Small intestine (tissue), 7 donors: Measurements from ENCODE around the gene GADD45GIP1. TPM values are rescaled to one million over a fixed set of nuclear protein-coding genes. Genes with fewer than 3 reads are reported as not detected.

Source experiments
- DNase-seq, 2 donors: peaks; one replicate each; pipeline versions ENCODE4 v3.0.0 to v3.0.0-alpha.2; 2013
- FAIRE-seq: peaks from 2 replicates; lab custom pipeline; 2012; peaks lifted over from hg19 to GRCh38; lab: Jason Lieb, UNC
- H3K27ac ChIP-seq, 3 donors: one replicate each; pipeline ENCODE4 v1.5.1; 2013; ENCODE audit warnings: low read length in 2 of 3, mild to moderate bottlenecking in 2 of 3, control low read depth in 1 of 3, inconsistent platforms in 1 of 3, low read depth in 1 of 3, moderate library complexity in 1 of 3
- H3K27me3 ChIP-seq, 3 donors: one replicate each; pipeline ENCODE4 v1.6.1; 2013; ENCODE audit warnings: low read length in 3 of 3, inconsistent platforms in 1 of 3; ENCODE audit not compliant: control insufficient read depth in 3 of 3, insufficient read depth in 3 of 3
- H3K36me3 ChIP-seq, 3 donors: one replicate each; pipeline ENCODE4 v1.6.1; 2013; ENCODE audit warnings: low read length in 3 of 3, inconsistent platforms in 1 of 3, low read depth in 1 of 3, mild to moderate bottlenecking in 1 of 3, moderate library complexity in 1 of 3; ENCODE audit not compliant: control insufficient read depth in 3 of 3, insufficient read depth in 2 of 3
- H3K4me1 ChIP-seq, 3 donors: one replicate each; pipeline ENCODE4 v1.6.1; 2013; ENCODE audit warnings: low read length in 2 of 3, inconsistent platforms in 1 of 3, low read depth in 1 of 3, mild to moderate bottlenecking in 1 of 3, moderate library complexity in 1 of 3; ENCODE audit not compliant: control insufficient read depth in 3 of 3, insufficient read depth in 2 of 3
- H3K4me3 ChIP-seq, 3 donors: one replicate each; pipeline ENCODE4 v1.5.1; 2013; ENCODE audit warnings: low read length in 3 of 3, control low read depth in 1 of 3, inconsistent platforms in 1 of 3, low read depth in 1 of 3, mild to moderate bottlenecking in 1 of 3, moderate library complexity in 1 of 3
- H3K9me3 ChIP-seq, 2 donors: one replicate each; pipeline ENCODE4 v1.6.1; 2013; ENCODE audit warnings: low read depth in 1 of 2, low read length in 1 of 2; ENCODE audit not compliant: control insufficient read depth in 2 of 2, insufficient read depth in 1 of 2
- WGBS, 3 donors: extraction: QIAGEN DNeasy Blood & Tissue Kit; methylation state at CpG; one replicate each; pipeline ENCODE4 v1.1.7; 2013; 5-methylcytosine and 5-hydroxymethylcytosine counted together
- polyA plus RNA-seq, 4 donors: library from polyadenylated mRNA; stranded (reverse) in 3 of 4; unstranded in 1 of 4; fragments of 200-250 nt in 3 of 4; fragments of 120-200 nt in 1 of 4; gene quantifications; one replicate each; pipeline versions ENCODE4 v1.2.1 to v1.2.3, GENCODE V29; 2013
- donor health status: healthy with polysubstance abuse.
- donor health status: control.
- donor health status: control.
- donor health status: Bipolar disorder and iron deficiency.
- donor health status: healthy.

Gene GADD45GIP1
- polyA plus RNA-seq, 4 donors, result 27.0 to 42.2 (median 36.1) TPM

DNA sequence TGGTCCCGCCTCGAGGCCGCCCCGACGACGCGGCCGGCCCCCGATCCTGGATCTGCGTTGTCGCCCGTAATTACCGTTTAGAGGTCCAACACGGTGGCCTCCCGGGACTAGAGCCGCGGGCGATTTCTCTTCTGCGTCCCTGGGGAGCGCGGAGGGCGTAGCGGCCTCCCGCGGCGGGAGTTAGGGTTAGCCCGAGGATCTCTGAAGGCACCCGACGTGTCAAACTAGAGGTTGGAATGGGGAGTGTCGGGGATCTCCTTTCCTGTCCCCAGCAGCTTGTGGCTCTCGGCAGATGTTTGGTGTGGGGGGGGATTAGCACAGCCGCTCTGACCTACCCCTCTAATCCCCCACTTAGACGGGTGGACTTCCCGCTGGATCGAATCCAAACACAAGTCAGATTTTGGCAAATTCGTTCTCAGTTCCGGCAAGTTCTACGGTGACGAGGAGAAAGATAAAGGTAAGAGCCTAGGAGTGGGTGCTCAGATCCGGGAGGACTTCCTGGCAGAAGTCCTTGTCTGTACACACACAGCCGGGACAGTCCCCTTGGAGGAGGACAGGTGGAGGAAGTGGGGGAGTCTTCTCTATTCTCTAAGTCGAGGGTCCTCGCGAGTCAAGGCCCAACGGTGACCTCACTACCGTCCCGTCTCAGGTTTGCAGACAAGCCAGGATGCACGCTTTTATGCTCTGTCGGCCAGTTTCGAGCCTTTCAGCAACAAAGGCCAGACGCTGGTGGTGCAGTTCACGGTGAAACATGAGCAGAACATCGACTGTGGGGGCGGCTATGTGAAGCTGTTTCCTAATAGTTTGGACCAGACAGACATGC is 18.0 kb downstream of the GADD45GIP1 start:
- DNase-seq, result peak in 1 of 2 donors; percentile 46
- H3K4me3 ChIP-seq, result peak overlapping the region; percentile 79 to 95 (median 87)
- no peaks in the 10 kb centered on the region for H3K27me3 ChIP-seq
- WGBS, 3 donors, result 0% methylated on average over 54 of the region's 54 CpGs
- peaks cover 12 to 52% (median 12%) of the 10 kb centered on the region in 3 donors for H3K36me3 ChIP-seq
- H3K9me3 ChIP-seq, result no peaks in the 10 kb centered on the region
- peaks cover 2 to 30% (median 7%) of the 10 kb centered on the region in 3 donors for H3K4me1 ChIP-seq
- no peak for FAIRE-seq
- H3K27ac ChIP-seq, result peak overlapping the region; percentile 49 to 92 (median 69)

DNA sequence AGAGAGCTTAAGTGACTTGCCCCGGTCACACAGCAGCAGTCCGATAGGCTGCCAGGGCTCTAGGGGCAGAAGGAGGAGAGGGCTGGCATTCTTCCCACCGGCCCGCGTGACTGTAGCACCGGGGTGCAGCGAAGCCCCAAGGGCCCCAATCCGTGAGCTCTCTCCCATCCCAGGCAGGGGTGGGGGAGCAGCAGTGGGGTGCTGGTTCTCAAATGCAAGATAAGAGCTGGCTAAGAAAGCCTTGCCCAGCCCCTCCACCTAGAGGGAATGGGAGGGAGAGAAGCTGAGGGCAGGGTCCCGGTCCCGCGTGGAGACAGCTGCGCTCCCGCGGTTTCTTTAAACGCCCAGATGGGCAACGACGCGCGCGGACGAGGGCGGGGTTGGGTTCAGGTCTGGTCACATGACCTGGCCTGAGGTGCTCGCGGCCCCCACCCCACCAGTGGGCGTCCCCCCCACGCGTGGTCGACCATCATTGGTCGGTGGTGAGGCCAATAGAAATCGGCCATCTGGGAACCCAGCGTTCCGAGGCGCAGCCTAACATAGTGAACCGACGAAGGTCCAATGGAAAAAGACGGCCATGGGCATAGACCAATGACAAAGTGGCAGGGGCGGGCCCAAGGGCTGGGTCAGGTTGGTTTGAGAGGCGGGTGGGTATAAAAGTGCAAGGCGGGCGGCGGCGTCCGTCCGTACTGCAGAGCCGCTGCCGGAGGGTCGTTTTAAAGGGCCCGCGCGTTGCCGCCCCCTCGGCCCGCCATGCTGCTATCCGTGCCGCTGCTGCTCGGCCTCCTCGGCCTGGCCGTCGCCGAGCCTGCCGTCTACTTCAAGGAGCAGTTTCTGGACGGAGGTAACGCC is 18.9 kb downstream of the GADD45GIP1 start, which contains the start of gene CALR:
CALR (plus strand) TSS at position 683 of the 852 bp plus-strand sequence; CDS start at position 754, 71 bp downstream.
- DNase-seq (peak; percentile 99 to 100), FAIRE-seq (peak; percentile 39)
- H3K27ac ChIP-seq, result peak within 1 kb of the TSS; percentile 58 to 92 (median 69)
- H3K4me1 ChIP-seq, result peaks cover 2 to 32% (median 7%) of the 10 kb centered on the region in 3 donors
- peaks cover 6 to 44% (median 12%) of the 10 kb centered on the region in 3 donors for H3K36me3 ChIP-seq
- 0% methylated on average over 52 to 63 of the region's 63 CpGs for WGBS, 3 donors
- no peaks in the 10 kb centered on the region for H3K27me3 ChIP-seq
- H3K9me3 ChIP-seq, result no peaks in the 10 kb centered on the region
- H3K4me3 ChIP-seq, result peak within 1 kb of the TSS; percentile 79 to 95 (median 87)

DNA sequence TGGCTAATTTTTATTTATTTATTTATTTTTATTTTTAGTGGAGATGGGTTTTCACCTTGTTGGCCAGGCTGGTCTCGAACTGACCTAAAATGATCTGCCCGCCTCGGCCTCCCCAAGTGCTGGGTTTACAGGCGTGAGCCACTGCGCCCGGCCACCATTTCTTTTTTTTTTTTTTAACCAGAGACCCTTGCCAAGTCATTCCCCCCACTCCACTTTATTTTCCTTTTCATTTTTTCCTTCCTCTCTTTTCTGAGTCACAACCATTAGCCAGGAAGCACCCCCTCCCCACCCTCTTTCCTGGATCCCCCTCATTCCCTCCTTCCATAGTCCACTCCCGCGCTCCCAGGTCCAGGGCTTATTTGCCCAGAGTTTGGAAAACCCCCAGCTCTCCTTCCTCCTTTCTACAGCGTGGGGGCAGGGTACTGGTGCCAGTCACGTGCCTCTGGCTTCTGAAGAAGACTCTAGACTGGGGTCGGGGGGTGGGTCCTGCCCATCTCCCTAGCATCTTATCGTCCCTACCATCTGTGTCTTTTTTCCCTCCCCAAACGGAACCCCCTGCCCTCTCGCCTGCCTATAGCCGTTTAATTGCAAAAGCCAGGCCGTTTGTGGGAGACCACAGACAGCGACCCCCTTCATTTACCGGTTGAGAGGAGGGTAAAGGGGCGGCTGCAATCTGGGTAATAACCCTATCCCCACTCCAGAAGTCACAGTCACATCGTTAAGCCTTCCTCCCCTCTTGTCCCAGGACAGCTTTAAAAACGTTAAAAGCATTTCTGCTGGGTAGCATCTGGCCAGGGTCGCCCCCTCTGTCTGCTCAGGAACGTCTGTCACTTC is 19.7 kb downstream of the GADD45GIP1 start:
- peak overlapping the region in 2 of 3 donors; percentile 52 to 79 for H3K4me3 ChIP-seq
- 19 to 26% (median 24%) methylated on average over 22 to 23 of the region's 23 CpGs for WGBS, 3 donors
- no peak for FAIRE-seq
- no peaks in the 10 kb centered on the region for H3K9me3 ChIP-seq
- DNase-seq, result peak in 1 of 2 donors; percentile 60
- no peaks in the 10 kb centered on the region for H3K27me3 ChIP-seq
- peaks cover 2 to 32% (median 7%) of the 10 kb centered on the region in 3 donors for H3K4me1 ChIP-seq
- H3K36me3 ChIP-seq, result peaks cover 6 to 35% (median 12%) of the 10 kb centered on the region in 3 donors
- peak overlapping the region in 2 of 3 donors; percentile 43 to 58 for H3K27ac ChIP-seq

DNA sequence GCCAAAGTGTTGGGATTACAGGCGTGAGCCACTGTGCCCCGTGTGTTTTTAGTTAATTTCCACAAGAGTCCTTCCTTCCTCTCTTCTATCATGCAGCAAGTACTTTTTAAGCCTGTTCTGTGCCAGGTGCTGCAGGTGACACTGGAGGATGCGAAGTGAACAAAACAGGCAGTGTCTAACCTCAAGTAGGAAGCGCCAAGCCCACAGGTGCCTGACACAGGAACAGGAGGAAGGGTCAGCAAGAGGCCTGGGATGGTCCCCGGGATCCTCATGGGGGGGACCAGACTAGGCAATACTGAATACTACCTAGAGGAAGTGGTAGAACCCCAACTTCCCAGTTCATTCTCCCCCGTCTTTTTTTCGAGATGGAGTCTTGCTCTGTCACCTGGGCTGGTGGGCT is 20.4 kb downstream of the GADD45GIP1 start:
- no peak overlapping the region for H3K4me3 ChIP-seq
- no peaks in the 10 kb centered on the region for H3K27me3 ChIP-seq
- peaks cover 6 to 30% (median 12%) of the 10 kb centered on the region in 3 donors for H3K36me3 ChIP-seq
- WGBS, 3 donors, result 57 to 65% (median 65%) methylated on average over 7 of the region's 7 CpGs
- FAIRE-seq (no peak), DNase-seq (no peak)
- no peaks in the 10 kb centered on the region for H3K9me3 ChIP-seq
- H3K4me1 ChIP-seq, result peaks cover 2 to 36% (median 8%) of the 10 kb centered on the region in 3 donors
- no peak overlapping the region for H3K27ac ChIP-seq

DNA sequence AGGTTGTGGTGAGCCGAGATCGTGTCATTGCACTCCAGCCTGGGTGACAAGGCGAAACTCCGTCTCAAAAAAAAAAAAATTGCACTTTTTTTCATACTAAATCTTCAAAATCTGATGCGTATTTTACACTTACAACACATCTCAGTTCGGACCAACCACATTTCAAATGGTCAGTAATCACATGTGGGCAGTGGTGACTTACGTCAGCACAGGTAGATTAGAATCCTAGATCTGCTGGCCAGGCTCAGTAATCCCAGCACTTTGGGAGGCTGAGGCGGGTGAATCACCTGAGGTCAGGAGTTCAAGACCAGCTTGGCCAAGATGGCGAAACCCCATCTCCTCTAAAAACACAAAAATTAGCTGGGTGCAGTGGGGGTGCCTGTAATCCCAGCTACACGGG is 22.0 kb downstream of the GADD45GIP1 start:
- Histone ChIP-seq H3K4me3 (no peak overlapping the region), H3K27ac (no peak overlapping the region), H3K36me3 (peaks cover 6 to 24% (median 7%) of the 10 kb centered on the region in 3 donors), H3K9me3 (no peaks in the 10 kb centered on the region), H3K4me1 (peaks cover 2 to 24% (median 7%) of the 10 kb centered on the region in 3 donors), H3K27me3 (no peaks in the 10 kb centered on the region)
- DNase-seq (no peak), FAIRE-seq (no peak)
- 92 to 95% (median 94%) methylated on average over 10 of the region's 10 CpGs for WGBS, 3 donors

DNA sequence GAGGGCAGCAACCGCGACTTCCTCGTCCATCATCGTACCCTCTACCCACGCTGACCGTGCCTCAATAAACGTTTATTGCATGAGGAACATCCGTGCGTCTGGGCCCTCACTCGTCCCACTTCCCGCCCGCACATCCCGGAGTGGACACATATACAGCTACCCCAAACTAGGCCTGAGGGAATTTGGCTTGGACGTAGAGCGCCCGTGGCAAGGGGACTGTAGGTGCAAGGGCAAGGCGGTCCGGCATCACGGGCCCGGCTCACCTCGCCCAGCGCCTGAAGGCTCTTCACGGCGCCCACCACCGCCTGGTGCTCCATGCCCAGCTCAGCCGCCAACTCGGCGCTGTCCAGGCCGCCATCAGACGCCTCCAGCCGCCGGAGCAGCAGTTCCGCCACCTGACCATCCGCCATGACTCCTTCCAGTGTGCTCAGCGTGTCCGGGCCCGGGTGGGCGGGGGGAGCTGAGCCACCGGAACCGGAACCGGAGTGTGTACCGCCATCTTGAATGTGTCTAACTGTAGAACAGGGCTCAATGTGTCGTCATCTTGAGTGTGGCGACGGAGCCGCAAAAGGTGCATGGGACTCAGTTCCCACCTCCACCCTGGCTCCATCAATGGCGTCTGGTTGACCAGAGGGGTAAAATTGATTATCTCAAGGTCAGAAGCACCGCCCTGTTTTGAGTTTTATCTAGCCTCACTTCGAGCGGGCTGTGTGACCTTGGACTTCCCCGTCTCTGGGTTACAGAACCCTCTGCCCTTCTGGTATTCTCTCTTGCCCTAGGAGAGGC is 23.5 kb downstream of the GADD45GIP1 start, which contains the start of gene FARSA:
FARSA (minus strand) TSS at position 425 of the 786 bp plus-strand sequence; CDS start at position 410, 15 bp downstream.
- 0 to 2% (median 1%) methylated on average over 47 to 51 of the region's 51 CpGs for WGBS, 3 donors
- no peaks in the 10 kb centered on the region for H3K27me3 ChIP-seq
- no peaks in the 10 kb centered on the region for H3K9me3 ChIP-seq
- peak within 1 kb of the TSS; percentile 61 to 82 (median 67) for H3K27ac ChIP-seq
- DNase-seq (peak; percentile 95), FAIRE-seq (no peak)
- H3K4me1 ChIP-seq, result peaks cover 2 to 20% (median 3%) of the 10 kb centered on the region in 3 donors
- H3K4me3 ChIP-seq, result peak within 1 kb of the TSS; percentile 81 to 95 (median 89)
- peaks cover 8 to 27% (median 8%) of the 10 kb centered on the region in 3 donors for H3K36me3 ChIP-seq
